HUES48 (cell line): Measurements from ENCODE around the gene TECPR2.

ENCODE experiments used
- H3K27ac ChIP-seq: one replicate; pipeline ENCODE4 v1.7.0; 2013; ENCODE audit warnings: low read depth, low read length, inconsistent platforms
- H3K27me3 ChIP-seq: 2 replicates; pipeline ENCODE4 v1.6.1; 2013; ENCODE audit warnings: mild to moderate bottlenecking, low read length; ENCODE audit not compliant: control insufficient read depth, insufficient read depth
- H3K36me3 ChIP-seq: 2 replicates; pipeline ENCODE4 v1.6.1; 2013; ENCODE audit warnings: low read length; ENCODE audit not compliant: control insufficient read depth, insufficient read depth
- H3K4me1 ChIP-seq: 2 replicates; pipeline ENCODE4 v1.6.1; 2013; ENCODE audit warnings: mild to moderate bottlenecking, low read length; ENCODE audit not compliant: control insufficient read depth, insufficient read depth
- H3K4me3 ChIP-seq: 2 replicates; pipeline ENCODE4 v1.5.1; 2013; ENCODE audit warnings: mild to moderate bottlenecking, low read depth, low read length
- H3K9ac ChIP-seq: 2 replicates; pipeline ENCODE4 v1.6.1; 2013; ENCODE audit warnings: mild to moderate bottlenecking, low read depth, low read length, moderate library complexity
- H3K9me3 ChIP-seq: 2 replicates; pipeline ENCODE4 v1.6.1; 2013; ENCODE audit warnings: low read length; ENCODE audit not compliant: control insufficient read depth, insufficient read depth

TECPR2 gene

GRCh38 chr14:102523200-102523568 lies 160.4 kb downstream of the TECPR2 start:
- Histone ChIP-seq H3K9me3 (no peaks in the 10 kb centered on the region), H3K27me3 (peaks cover 4% of the 10 kb centered on the region; the same call in 1 of the 2 replicates), H3K9ac (no peak overlapping the region), H3K36me3 (no peaks in the 10 kb centered on the region), H3K4me1 (peaks cover 13% of the 10 kb centered on the region), H3K4me3 (no peak overlapping the region), H3K27ac (no peak overlapping the region)

DNA sequence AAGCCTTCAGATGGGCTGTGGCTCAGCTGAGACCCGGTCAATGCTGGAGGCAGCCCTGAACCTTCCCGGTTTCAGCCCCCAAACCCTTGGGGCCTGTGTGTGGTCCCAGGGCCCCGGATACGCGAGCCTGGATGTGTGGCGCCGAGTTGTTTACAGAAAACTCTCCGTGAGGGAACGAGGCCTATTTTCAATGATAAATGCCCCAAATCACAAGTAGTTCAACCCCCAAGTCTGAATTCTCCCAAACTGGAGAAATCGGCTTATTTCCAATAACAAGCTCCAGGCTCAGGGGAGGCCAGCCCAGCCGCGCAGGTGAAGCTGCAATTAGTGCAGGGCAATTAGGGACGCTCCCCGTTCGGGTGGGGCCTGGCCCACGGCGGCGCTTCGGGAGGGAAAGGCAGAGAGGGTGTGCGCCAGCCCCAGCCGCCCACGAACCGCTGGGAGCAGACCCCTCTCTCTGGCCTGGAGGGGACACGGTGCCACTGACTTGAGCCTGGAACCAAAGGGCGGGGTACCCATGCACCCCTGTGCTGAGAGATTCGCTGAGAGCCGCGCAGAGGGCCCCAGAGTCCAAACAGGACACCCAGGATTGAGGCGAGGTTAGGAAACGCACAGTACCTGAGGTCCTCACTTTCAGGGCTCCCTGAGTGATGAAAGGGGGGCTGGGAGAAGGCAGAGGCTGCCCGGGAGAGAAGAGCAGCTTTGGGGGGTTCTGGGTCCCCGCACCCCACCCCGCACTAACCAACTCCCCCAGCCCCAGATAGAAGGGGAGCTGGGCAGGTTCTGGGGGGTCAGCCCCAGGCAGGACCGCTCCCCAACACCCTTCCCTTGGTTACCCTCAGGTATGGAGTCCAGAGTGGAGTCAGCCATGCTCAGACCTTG lies 161.1 kb downstream of the TECPR2 start:
- no peaks in the 10 kb centered on the region for H3K36me3 ChIP-seq
- H3K4me3 ChIP-seq = no peak overlapping the region
- no peak overlapping the region for H3K27ac ChIP-seq
- H3K9ac ChIP-seq = no peak overlapping the region
- peaks cover 13% of the 10 kb centered on the region for H3K4me1 ChIP-seq
- no peaks in the 10 kb centered on the region for H3K27me3 ChIP-seq
- H3K9me3 ChIP-seq = no peaks in the 10 kb centered on the region

DNA sequence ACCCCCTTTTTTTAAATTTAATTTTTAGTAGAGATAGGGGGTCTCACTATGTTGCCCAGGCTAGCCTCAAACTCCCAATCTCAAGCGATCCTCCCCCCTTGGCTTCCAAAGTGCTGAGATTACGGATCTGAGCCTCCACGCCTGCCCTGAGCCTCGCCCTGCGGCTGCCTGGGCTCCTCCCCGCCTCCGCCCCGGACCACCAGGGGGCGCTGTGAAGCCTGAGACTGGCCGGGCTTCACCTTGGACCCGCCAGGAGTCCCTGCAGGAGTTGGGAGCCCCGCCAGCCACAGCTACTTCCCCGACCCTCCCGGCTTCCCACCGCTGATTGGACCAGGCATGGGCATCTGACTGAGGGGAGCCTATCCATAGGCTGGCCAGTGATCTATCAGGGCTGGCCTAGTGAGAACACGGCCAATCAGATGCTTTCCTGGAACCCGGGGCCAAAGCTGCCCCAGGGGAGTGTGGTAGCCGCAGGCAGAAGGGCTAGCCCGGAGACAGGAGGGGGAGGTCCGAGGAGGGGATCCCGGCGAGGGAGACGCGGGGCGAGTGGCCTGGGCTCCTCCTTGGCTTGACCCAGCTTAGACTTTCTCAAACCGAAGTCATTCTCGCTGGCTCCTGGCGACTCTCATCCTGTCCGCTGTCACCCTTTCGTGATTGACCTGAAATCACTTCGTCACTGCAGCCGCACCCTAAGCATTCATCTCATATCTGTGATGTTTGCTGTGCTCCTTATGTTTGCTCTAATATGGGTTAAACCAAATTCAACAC lies 161.9 kb downstream of the TECPR2 start:
- no peaks in the 10 kb centered on the region for H3K9me3 ChIP-seq
- peaks cover 13% of the 10 kb centered on the region for H3K4me1 ChIP-seq
- H3K27ac ChIP-seq = peak overlapping the region; percentile 61
- H3K36me3 ChIP-seq = no peaks in the 10 kb centered on the region
- no peak overlapping the region for H3K9ac ChIP-seq
- H3K4me3 ChIP-seq = peak overlapping the region; percentile 74
- no peaks in the 10 kb centered on the region for H3K27me3 ChIP-seq

GRCh38 chr14:102525219-102525928 lies 162.6 kb downstream of the TECPR2 start:
- H3K9ac ChIP-seq = no peak overlapping the region
- no peaks in the 10 kb centered on the region for H3K36me3 ChIP-seq
- peak overlapping the region; percentile 74 for H3K4me3 ChIP-seq
- H3K27me3 ChIP-seq = no peaks in the 10 kb centered on the region
- peak overlapping the region; percentile 61 for H3K27ac ChIP-seq
- no peaks in the 10 kb centered on the region for H3K9me3 ChIP-seq
- peaks cover 13% of the 10 kb centered on the region for H3K4me1 ChIP-seq

DNA sequence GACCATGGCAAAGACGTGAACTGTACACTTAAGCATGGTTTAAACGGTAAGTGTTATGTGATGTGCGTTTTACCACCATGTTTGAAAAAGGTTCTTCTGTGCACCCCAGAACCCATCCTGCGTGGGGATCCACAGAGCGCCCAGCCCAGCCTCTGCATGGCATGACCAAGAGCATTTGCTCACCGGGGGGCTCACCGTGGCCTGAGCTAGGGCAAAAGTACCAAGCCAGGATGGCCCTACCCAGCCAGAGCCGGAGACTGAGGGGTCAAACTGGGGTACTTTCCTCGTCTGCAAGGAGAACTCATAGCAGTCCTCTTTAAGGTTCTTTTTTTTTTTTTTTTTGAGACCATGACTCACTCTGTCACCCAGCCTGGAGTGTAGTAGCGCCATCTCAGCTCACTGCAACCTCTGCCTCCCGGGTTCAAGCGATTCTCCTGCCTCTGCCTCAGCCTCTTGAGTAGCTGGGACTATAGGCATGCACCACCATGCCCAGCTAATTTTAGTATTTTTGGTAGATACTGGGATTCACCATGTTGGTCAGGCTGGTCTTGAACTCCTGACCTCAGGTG lies 163.3 kb downstream of the TECPR2 start:
- Histone ChIP-seq H3K9me3 (no peaks in the 10 kb centered on the region), H3K4me3 (no peak overlapping the region), H3K27ac (no peak overlapping the region), H3K9ac (no peak overlapping the region), H3K36me3 (no peaks in the 10 kb centered on the region), H3K4me1 (peaks cover 13% of the 10 kb centered on the region), H3K27me3 (no peaks in the 10 kb centered on the region)

DNA sequence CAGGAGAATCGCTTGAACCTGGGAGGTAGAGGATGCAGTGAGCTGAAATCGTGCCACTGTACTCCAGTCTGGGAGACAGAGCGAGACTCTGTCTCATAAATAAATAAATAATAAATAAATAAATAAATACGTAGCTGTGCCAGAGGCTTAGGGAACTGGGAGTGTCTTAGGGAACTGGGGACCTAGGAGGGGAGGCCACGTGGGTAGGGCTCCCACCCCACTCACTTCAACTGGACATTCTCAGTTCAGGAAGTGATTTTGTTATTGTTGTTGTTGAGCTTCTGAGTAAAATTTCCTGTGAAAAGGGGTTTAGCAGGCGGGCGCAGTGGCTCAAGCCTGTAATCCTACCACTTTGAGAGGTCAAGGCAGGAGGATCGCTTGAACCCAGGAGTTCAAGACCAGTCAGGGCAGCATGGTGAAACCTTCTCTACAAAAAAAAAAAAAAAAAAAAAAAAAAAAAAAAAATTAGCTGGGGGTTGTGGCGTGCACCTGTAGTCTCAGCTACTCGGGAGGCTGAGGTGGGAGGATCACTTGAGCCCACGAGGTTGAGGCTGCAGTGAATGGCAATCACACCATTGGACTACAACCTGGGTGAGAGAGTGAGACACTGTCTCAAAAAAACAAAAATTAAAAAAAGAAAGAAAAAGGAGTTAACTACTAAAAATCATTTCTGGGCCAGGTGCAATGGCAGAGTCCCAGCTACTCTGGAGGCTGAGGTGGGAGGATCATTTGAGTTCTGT lies 165.9 kb downstream of the TECPR2 start:
- H3K4me3 ChIP-seq = no peak overlapping the region
- no peaks in the 10 kb centered on the region for H3K27me3 ChIP-seq
- H3K9me3 ChIP-seq = no peaks in the 10 kb centered on the region
- no peak overlapping the region for H3K9ac ChIP-seq
- no peaks in the 10 kb centered on the region for H3K36me3 ChIP-seq
- H3K4me1 ChIP-seq = peaks cover 11% of the 10 kb centered on the region
- H3K27ac ChIP-seq = no peak overlapping the region

- H3K4me3 ChIP-seq = no peak overlapping the region
- no peaks in the 10 kb centered on the region for H3K9me3 ChIP-seq
- H3K27ac ChIP-seq = no peak overlapping the region
- no peaks in the 10 kb centered on the region for H3K27me3 ChIP-seq
- H3K9ac ChIP-seq = no peak overlapping the region
- H3K4me1 ChIP-seq = no peaks in the 10 kb centered on the region
- H3K36me3 ChIP-seq = no peaks in the 10 kb centered on the region
Measured at GRCh38 chr14:102530828-102531478, 168.2 kb downstream of the TECPR2 start.

DNA sequence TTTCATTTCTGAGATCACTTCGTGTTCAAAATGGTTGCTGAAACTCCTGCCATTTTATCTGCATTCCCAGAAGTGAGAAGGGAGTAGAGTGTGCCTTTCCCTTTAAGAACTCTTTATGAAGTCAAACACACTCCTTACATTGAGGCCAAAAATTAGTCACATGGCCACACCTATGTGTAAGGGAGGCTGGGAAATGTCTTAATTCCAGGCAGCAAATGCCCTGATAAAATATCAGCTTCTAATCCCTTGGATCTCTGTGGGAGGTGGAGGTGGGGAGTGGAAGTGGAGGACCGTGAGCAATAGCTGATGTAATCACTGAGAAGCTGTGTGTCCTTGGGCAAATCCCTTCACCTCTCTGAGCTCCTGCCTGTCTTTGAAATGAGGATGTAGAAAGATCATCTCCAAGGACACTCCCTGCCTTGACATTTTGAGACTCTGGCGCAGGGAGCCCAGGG lies 169.5 kb downstream of the TECPR2 start:
- Histone ChIP-seq H3K9ac (no peak overlapping the region), H3K36me3 (no peaks in the 10 kb centered on the region), H3K4me1 (no peaks in the 10 kb centered on the region), H3K27ac (no peak overlapping the region), H3K9me3 (no peaks in the 10 kb centered on the region), H3K4me3 (no peak overlapping the region), H3K27me3 (no peaks in the 10 kb centered on the region)

DNA sequence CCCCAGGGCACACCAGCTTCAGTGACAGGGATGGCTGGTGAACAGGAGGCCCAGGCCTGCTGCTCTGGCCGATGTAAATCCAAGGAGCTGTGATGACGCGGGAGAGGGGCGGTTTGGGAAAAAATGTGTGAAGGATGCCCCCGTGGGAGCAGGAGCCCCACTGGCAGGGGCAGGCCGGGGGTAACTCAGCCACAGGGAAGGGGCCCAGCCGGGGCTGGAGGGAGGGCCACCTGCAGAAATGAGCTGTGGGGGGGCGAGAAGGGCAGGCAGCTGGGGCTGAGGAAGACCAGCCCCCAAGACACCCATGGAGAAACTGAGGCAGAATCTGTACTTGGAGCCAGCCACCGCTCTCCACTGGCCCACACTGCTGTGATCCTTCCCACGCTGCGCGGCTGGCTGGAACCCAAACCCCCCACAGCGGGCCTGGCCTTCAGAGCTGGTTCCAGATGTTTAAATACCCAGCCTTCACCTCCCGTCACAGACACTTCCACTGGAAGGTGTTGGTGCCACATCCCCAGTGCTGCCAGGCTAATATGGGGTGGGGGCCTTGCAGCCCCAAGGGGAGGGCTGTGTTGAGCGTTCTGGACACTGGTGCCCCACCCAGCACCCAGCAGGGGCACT lies 175.3 kb downstream of the TECPR2 start:
- peaks cover 6% of the 10 kb centered on the region; the same call in 1 of the 2 replicates for H3K4me1 ChIP-seq
- H3K9me3 ChIP-seq = no peaks in the 10 kb centered on the region
- H3K4me3 ChIP-seq = no peak overlapping the region
- H3K36me3 ChIP-seq = no peaks in the 10 kb centered on the region
- H3K27ac ChIP-seq = no peak overlapping the region
- no peak overlapping the region for H3K9ac ChIP-seq
- no peaks in the 10 kb centered on the region for H3K27me3 ChIP-seq
